SK-N-SH treated with all-trans-retinoic acid at 6 μM for 48 hours (cell line): Measurements from ENCODE around the gene GPS2.
A peak's percentile ranks its signal among the peaks of the same experiment; 100 is the strongest.

ENCODE experiments used
- ATAC-seq: fragments of 200-7000 bp; cut with Tn5 transposase; 3 replicates; pipeline ENCODE4 v1.9.1; 2020; ENCODE audit warnings: mild to moderate bottlenecking, moderate library complexity
- ARNTL ChIP-seq: fragments of 450-650 bp; formaldehyde crosslinking; IDR thresholded peaks from 2 replicates; pipeline ENCODE4 v1.5.0; 2020; ENCODE audit warnings: low read depth, mild to moderate bottlenecking, moderate library complexity, borderline replicate concordance
- BACH2 ChIP-seq: fragments of 250-450 bp; sonication (Bioruptor Pico); IDR thresholded peaks from 2 replicates; pipeline ENCODE4 v1.9.0; 2021; ENCODE audit warnings: mild to moderate bottlenecking, borderline replicate concordance
- CSDC2 ChIP-seq: fragments of 250-450 bp; sonication (Bioruptor Pico); IDR thresholded peaks from 2 replicates; pipeline ENCODE4 v1.5.0; 2020; ENCODE audit warnings: mild to moderate bottlenecking, moderate library complexity
- CSRNP3 ChIP-seq: fragments of 250-450 bp; sonication (Bioruptor Pico); IDR thresholded peaks from 2 replicates; pipeline ENCODE4 v1.5.1; 2021; ENCODE audit warnings: mild to moderate bottlenecking, moderate library complexity
- GLIS3 ChIP-seq: fragments of 250-450 bp; sonication (Bioruptor Pico); IDR thresholded peaks from 2 replicates; pipeline ENCODE4 v1.5.0; 2020; ENCODE audit warnings: mild to moderate bottlenecking, moderate library complexity
- OSR1 ChIP-seq: fragments of 250-450 bp; sonication (Bioruptor Pico); IDR thresholded peaks from 2 replicates; pipeline ENCODE4 v1.8.0; 2022; ENCODE audit warnings: moderate library complexity, mild to moderate bottlenecking, inconsistent platforms
- PATZ1 ChIP-seq: fragments of 250-450 bp; sonication (Bioruptor Pico); IDR thresholded peaks from 2 replicates; pipeline ENCODE4 v1.8.0; 2020; ENCODE audit warnings: mild to moderate bottlenecking, moderate library complexity, borderline replicate concordance
- POU6F1 ChIP-seq: fragments of 250-450 bp; sonication (Bioruptor Pico); IDR thresholded peaks from 2 replicates; pipeline ENCODE4 v1.8.0; 2021; ENCODE audit warnings: low read depth, mild to moderate bottlenecking, moderate library complexity, borderline replicate concordance
- PPARA ChIP-seq: fragments of 250-450 bp; sonication (Bioruptor Pico); IDR thresholded peaks from 2 replicates; pipeline ENCODE4 v1.5.0; 2020; ENCODE audit warnings: mild to moderate bottlenecking, borderline replicate concordance
- ZC3H10 ChIP-seq: fragments of 250-450 bp; sonication (Bioruptor Pico); IDR thresholded peaks from 2 replicates; pipeline ENCODE4 v1.5.1; 2021; ENCODE audit warnings: mild to moderate bottlenecking, moderate library complexity
- ZFP3 ChIP-seq: fragments of 250-450 bp; sonication (Bioruptor Pico); IDR thresholded peaks from 2 replicates; pipeline ENCODE4 v1.5.0; 2020; ENCODE audit warnings: mild to moderate bottlenecking, moderate library complexity
- ZFP30 ChIP-seq: fragments of 450-650 bp; formaldehyde crosslinking; IDR thresholded peaks from 2 replicates; pipeline ENCODE4 v1.5.0; 2022; ENCODE audit warnings: mild to moderate bottlenecking, moderate library complexity
- ZNF565 ChIP-seq: fragments of 450-650 bp; formaldehyde crosslinking; conservative IDR thresholded peaks from 2 replicates; pipeline ENCODE4 v1.5.0; 2020; ENCODE audit warnings: low read depth, mild to moderate bottlenecking, moderate library complexity
- ZNF70 ChIP-seq: fragments of 450-650 bp; formaldehyde crosslinking; IDR thresholded peaks from 2 replicates; pipeline ENCODE4 v1.5.0; 2020; ENCODE audit warnings: mild to moderate bottlenecking, moderate library complexity
- ZNF8 ChIP-seq: fragments of 450-650 bp; formaldehyde crosslinking; IDR thresholded peaks from 2 replicates; pipeline ENCODE4 v1.5.0; 2020; ENCODE audit warnings: mild to moderate bottlenecking, moderate library complexity
- TF ChIP-seq, protein P1 (sequence below): fragments of 250-450 bp; sonication (Bioruptor Pico); IDR thresholded peaks from 2 replicates; pipeline ENCODE4 v1.5.0; 2020; ENCODE audit warnings: mild to moderate bottlenecking, moderate library complexity

The GPS2 gene

DNA sequence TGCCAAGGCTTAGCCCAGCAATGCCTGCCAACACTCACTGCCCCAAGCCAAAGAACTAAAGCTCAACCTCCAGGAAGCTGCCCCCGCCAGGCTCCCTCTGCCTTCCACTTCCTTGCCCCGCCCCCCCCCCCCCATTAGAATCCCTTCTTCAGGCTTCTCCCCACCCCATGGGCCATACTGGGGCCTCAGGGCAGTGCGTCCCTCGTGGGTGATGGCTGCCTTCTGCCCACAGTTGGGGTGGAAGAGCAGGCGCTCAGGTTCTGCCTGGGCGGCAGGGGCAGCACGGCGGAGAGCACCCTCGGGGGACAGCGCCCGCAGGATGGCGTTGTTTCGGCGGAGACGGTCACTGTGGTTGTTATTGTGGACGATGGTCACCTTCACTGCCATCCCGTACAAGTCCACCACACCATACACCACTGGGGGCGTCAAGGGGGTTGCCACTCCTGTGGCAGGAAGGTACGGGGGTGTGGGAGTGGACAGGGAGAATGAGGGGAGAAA is 9.9 kb upstream of the GPS2 start (continued):
- TF ChIP-seq PATZ1 (CRISPR knock-in tag) (no peak), PPARA (CRISPR knock-in tag) (no peak)

- TF ChIP-seq, protein P1, sequence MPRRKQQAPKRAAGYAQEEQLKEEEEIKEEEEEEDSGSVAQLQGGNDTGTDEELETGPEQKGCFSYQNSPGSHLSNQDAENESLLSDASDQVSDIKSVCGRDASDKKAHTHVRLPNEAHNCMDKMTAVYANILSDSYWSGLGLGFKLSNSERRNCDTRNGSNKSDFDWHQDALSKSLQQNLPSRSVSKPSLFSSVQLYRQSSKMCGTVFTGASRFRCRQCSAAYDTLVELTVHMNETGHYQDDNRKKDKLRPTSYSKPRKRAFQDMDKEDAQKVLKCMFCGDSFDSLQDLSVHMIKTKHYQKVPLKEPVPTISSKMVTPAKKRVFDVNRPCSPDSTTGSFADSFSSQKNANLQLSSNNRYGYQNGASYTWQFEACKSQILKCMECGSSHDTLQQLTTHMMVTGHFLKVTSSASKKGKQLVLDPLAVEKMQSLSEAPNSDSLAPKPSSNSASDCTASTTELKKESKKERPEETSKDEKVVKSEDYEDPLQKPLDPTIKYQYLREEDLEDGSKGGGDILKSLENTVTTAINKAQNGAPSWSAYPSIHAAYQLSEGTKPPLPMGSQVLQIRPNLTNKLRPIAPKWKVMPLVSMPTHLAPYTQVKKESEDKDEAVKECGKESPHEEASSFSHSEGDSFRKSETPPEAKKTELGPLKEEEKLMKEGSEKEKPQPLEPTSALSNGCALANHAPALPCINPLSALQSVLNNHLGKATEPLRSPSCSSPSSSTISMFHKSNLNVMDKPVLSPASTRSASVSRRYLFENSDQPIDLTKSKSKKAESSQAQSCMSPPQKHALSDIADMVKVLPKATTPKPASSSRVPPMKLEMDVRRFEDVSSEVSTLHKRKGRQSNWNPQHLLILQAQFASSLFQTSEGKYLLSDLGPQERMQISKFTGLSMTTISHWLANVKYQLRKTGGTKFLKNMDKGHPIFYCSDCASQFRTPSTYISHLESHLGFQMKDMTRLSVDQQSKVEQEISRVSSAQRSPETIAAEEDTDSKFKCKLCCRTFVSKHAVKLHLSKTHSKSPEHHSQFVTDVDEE (CRISPR knock-in tag): no peak
- TF ChIP-seq OSR1 (CRISPR knock-in tag) (no peak), ZFP30 (CRISPR knock-in tag) (no peak), ZFP3 (CRISPR knock-in tag) (no peak), ZNF70 (CRISPR knock-in tag) (no peak), CSRNP3 (CRISPR knock-in tag) (no peak), PATZ1 (CRISPR knock-in tag) (no peak), GLIS3 (no peak), ZNF565 (CRISPR knock-in tag) (no peak), BACH2 (CRISPR knock-in tag) (no peak), ARNTL (no peak), ZC3H10 (CRISPR knock-in tag) (no peak), POU6F1 (no peak), CSDC2 (CRISPR knock-in tag) (no peak)
- ATAC-seq: no peak
Measured at GRCh38 chr17:7324438-7324779, 9.2 kb upstream of the GPS2 start.

DNA sequence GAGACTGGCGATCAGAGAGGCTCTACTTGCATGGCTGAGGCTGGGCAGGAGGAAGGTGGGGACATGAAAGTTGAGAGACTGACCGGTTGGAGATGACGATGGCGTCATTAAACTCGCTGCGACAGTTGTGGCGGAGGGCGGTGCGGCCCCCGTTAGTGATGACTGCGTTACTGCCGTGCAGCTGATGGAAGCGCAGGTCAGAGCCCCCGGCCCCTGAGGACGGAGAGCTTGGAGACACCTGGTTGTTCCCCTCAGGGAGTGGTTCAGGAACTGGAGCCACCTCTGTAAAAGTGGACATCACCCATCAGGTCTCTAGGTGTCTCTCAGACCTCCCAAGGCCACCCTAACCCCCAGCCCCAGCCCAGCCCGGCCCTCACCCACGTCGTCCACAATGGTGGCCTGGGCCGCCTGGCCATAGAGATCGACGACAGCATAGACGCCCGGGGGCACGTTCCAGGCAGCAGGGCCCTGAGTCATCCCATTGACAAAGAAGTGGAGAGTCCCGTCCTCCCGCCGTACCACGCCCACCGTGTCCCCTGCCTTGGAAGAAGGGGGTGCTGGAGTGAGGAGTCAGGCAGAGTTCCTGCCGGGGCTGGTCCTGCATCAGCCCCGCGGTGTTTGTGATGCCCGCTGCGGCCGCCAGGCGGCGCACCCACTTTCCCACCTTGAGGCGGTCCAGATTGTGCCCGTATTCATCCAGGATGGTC is 8.7 kb upstream of the GPS2 start:
- no peak for TF ChIP-seq ZNF8 (CRISPR knock-in tag)
- no peak for TF ChIP-seq OSR1 (CRISPR knock-in tag)
- no peak for TF ChIP-seq PPARA (CRISPR knock-in tag)
- TF ChIP-seq PATZ1 (CRISPR knock-in tag): no peak
- TF ChIP-seq CSDC2 (CRISPR knock-in tag): no peak
- TF ChIP-seq ARNTL: no peak
- ATAC-seq: peak; percentile 75
